HUES64 (cell line): ENCODE measurements around the gene OSBPL2.

Experiments used
- H3K27ac ChIP-seq: 2 replicates; pipeline ENCODE4 v1.7.0; 2013; ENCODE audit warnings: low read depth, low read length, inconsistent platforms
- H3K27me3 ChIP-seq: 2 replicates; pipeline ENCODE4 v1.6.1; 2013; ENCODE audit warnings: mild to moderate bottlenecking, low read length; ENCODE audit not compliant: insufficient read depth
- H3K36me3 ChIP-seq: 2 replicates; pipeline ENCODE4 v1.6.1; 2013; ENCODE audit warnings: mild to moderate bottlenecking, low read length; ENCODE audit not compliant: insufficient read depth
- H3K4me1 ChIP-seq: 2 replicates; pipeline ENCODE4 v1.6.1; 2013; ENCODE audit warnings: mild to moderate bottlenecking, low read length, moderate library complexity; ENCODE audit not compliant: insufficient read depth
- H3K4me3 ChIP-seq: 2 replicates; pipeline ENCODE4 v1.5.1; 2013; ENCODE audit warnings: mild to moderate bottlenecking, low read length, moderate library complexity
- H3K9ac ChIP-seq: 2 replicates; pipeline ENCODE4 v1.6.1; 2013; ENCODE audit warnings: mild to moderate bottlenecking, low read depth, low read length
- H3K9me3 ChIP-seq: 2 replicates; pipeline ENCODE4 v1.6.1; 2013; ENCODE audit warnings: low read depth, low read length; ENCODE audit not compliant: insufficient read depth
- WGBS: fragments of 150-250, 120-280 bp; methylation state at CpG from one replicate; pipeline ENCODE4 v1.1.7; 2013; ENCODE audit warnings: missing lambda C conversion rate; 5-methylcytosine and 5-hydroxymethylcytosine counted together

Gene OSBPL2

DNA sequence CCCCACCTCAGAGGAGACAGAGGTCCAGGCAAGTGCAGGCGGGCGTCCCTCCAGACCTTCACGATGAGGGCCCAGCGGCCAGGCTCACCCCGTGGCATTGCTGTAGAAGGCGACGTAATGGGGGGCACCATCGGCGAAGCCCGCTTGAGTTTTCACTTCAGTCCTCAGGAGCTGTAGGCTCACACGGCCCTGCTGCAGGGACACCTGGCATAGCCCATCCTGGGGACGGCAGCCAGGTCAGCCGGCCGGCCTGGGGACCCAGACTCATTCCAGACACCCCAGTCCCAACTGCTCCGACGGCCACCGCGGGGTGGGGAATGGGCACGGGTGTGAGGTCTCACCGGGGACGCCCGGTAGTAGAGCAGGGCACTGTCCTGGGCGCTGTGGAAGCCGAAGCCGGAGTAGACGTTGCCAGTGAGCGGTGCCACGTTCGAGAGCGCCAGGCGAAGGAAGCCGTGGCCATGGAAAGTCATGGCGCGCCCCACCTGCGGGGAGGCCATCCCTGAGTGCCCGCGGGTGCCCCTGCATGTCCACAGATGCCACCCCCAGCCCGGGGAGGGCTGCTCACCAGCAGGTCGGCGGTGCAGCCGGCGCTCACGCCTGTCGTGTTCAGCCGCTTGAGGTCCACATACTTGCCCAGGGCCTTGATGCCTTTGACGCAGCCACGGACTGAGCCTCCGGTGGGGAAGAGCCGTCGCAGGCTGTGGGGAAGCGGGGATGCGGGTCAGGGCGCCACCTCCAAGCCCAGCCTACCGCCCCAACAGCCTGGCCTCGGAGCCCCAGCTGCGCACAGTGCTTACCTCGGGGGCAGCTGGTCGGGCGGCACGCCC, 73.7 kb downstream of the OSBPL2 start:
- no peaks in the 10 kb centered on the region for H3K9me3 ChIP-seq
- no peak overlapping the region for H3K27ac ChIP-seq
- H3K36me3 ChIP-seq: peaks cover 97% of the 10 kb centered on the region
- H3K4me1 ChIP-seq: no peaks in the 10 kb centered on the region
- no peak overlapping the region for H3K4me3 ChIP-seq
- no peaks in the 10 kb centered on the region for H3K27me3 ChIP-seq
- WGBS: 96% methylated on average over 60 of the region's 60 CpGs
- H3K9ac ChIP-seq: no peak overlapping the region

DNA sequence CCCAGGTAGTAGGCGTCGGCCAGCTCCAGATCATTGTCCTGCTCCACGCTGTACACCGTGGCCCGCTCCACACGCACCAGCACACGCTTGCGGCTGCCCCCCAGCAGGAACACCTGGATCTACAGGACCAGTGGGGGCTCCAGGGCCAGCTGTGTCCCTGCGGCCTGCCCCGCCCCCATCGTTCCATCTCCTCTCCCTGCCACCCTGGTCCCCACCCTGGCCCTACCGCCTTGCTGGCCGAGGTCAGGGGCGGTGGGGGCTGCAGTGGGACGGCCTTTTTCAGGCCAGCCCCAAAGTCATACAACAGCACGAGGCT, 74.3 kb downstream of the OSBPL2 start:
- no peaks in the 10 kb centered on the region; the same call in 1 of the 2 replicates for H3K9me3 ChIP-seq
- H3K27ac ChIP-seq: no peak overlapping the region
- no peak overlapping the region for H3K9ac ChIP-seq
- H3K4me3 ChIP-seq: no peak overlapping the region
- H3K27me3 ChIP-seq: no peaks in the 10 kb centered on the region
- WGBS: 96% methylated on average over 16 of the region's 16 CpGs
- H3K36me3 ChIP-seq: peaks cover 97% of the 10 kb centered on the region
- H3K4me1 ChIP-seq: no peaks in the 10 kb centered on the region

DNA sequence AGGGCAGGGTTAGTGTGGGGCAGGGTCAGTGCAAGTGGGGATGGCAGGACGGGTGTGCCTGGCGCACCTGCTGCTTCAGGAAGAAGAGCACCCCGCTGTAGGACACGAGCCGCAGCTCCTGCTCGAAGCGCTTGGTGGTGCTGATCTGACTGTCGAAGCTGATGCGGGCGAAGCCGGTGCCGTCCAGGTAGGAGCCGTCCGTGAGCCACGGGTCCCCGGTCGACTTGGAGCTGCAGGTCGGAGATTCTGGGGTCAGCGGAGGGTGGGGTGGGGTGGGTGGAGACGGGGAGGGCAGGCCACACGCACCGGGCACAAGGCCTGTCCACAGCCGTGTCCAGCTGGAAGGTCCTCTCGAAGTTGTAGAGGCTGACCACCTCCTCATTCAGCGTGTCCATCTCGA, 74.7 kb downstream of the OSBPL2 start:
- Histone ChIP-seq H3K9ac (no peak overlapping the region), H3K27me3 (no peaks in the 10 kb centered on the region), H3K36me3 (peaks cover 94% of the 10 kb centered on the region), H3K4me1 (no peaks in the 10 kb centered on the region), H3K4me3 (no peak overlapping the region), H3K9me3 (no peaks in the 10 kb centered on the region; the same call in 1 of the 2 replicates), H3K27ac (no peak overlapping the region)
- WGBS: 96% methylated on average over 26 of the region's 26 CpGs

DNA sequence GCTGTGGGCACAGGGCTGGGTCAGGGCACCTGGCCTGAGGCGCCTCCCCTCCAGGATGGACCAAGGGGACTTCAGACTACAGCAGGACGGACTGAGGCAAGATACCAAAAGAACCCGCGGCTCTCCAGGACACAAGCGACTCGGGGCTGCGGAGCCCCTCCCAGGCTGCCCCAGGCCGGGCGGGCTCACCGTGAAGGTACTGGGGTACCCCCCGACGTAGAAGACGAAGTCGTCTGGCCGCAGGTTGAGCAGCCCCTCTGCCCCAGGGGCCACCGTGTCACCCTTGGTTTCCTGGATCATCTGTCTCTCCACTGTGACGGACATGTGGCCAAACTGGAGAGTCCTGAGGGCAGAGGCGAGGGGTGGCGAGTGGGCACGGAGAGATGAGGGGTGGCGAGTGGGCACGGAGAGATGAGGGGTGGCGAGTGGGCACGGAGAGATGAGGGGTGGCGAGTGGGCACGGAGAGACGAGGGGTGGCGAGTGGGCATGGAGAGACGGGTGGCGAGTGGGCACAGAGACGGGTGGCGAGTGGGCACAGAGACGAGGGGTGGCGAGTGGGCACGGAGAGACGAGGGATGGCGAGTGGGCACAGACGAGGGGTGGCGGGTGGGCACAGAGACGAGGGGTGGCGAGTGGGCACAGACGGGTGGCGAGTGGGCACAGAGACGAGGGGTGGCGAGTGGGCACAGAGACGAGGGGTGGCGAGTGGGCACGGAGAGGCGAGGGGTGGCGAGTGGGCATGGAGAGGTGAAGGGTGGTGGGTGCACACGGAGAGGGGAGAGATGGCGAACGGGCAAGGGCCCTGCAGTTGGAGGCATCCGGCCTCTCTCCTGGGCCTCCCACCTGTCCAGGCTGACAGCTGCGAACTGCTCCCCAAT, 75.4 kb downstream of the OSBPL2 start:
- H3K4me3 ChIP-seq: no peak overlapping the region
- WGBS: 96% methylated on average over 55 of the region's 55 CpGs
- no peak overlapping the region for H3K9ac ChIP-seq
- H3K27me3 ChIP-seq: no peaks in the 10 kb centered on the region
- no peak overlapping the region for H3K27ac ChIP-seq
- peaks cover 92% of the 10 kb centered on the region for H3K36me3 ChIP-seq
- H3K4me1 ChIP-seq: no peaks in the 10 kb centered on the region
- no peaks in the 10 kb centered on the region; the same call in 1 of the 2 replicates for H3K9me3 ChIP-seq

DNA sequence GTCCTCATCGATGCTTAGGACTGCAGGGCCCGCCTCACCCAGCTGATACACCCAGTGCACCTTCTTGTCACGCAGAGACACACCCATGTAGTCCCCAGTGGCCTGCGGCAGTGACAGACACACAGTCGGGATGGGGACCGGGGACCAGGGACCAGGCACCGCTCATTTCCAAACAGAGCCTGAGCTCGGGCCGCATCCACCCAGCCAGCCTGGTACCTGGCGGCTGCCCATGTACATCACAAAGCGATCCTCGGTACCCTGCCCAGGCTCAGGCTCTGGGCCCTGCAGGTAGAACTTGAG, 76.0 kb downstream of the OSBPL2 start:
- Histone ChIP-seq H3K9ac (no peak overlapping the region), H3K4me1 (no peaks in the 10 kb centered on the region), H3K27ac (no peak overlapping the region), H3K4me3 (no peak overlapping the region), H3K9me3 (no peaks in the 10 kb centered on the region; the same call in 1 of the 2 replicates), H3K27me3 (no peaks in the 10 kb centered on the region), H3K36me3 (peaks cover 92% of the 10 kb centered on the region)
- 96% methylated on average over 12 of the region's 12 CpGs for WGBS

DNA sequence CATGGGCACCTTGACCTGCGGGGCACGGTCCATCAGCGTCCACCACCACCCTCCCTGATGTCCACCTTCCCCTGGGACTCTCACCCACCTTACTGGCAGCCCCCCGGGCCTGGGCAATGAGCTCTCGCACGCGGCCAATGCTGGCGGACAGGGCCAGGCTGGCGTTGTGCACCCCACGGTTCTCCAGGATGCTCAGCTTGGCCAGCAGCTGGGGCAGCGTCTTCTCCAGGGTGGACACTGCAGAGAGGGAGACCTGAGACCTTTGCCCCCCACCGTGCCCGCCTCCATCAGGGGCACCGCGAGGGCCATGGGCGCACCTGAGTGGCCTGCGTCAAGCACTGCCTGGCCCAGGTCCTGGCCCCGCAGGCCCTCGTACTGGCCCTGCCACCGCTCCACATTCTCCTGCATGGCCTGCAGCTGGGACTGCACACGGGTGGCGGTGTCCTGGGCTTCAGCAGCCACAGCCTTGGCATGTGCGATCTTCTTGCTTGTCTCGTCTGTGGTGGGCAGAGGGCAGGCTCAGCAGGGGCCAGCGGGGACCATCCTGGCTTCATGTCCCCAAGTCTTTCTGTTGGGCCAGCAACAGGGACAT, 76.5 kb downstream of the OSBPL2 start:
- Histone ChIP-seq H3K9me3 (no peaks in the 10 kb centered on the region; the same call in 1 of the 2 replicates), H3K4me3 (no peak overlapping the region), H3K4me1 (no peaks in the 10 kb centered on the region), H3K27me3 (no peaks in the 10 kb centered on the region), H3K9ac (no peak overlapping the region), H3K27ac (no peak overlapping the region), H3K36me3 (peaks cover 94% of the 10 kb centered on the region)
- 96% methylated on average over 25 of the region's 25 CpGs for WGBS

DNA sequence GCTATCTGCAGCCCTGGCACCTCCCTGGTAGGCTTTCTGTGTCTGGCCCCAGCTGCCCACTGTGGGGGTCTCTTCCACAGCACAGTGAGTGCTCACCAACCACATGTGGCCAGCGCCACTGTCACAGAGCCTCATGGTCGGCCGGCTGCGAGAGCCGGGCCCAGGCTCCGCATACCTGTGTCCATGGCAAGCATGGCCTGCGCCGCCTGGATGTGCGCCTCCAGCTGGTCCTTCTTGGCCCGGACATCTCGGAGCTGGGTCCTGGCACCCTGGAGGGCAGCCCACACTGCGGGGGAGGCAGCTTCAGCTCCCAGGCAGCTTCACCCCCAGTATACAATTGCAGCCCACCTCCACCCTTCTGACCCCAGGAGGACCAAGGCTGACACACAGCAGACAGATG, 77.5 kb downstream of the OSBPL2 start:
- H3K36me3 ChIP-seq: peaks cover 93% of the 10 kb centered on the region
- H3K27ac ChIP-seq: no peak overlapping the region
- H3K27me3 ChIP-seq: no peaks in the 10 kb centered on the region
- no peaks in the 10 kb centered on the region for H3K4me1 ChIP-seq
- no peak overlapping the region for H3K4me3 ChIP-seq
- no peak overlapping the region for H3K9ac ChIP-seq
- 95% methylated on average over 12 of the region's 12 CpGs for WGBS
- H3K9me3 ChIP-seq: no peaks in the 10 kb centered on the region; the same call in 1 of the 2 replicates

DNA sequence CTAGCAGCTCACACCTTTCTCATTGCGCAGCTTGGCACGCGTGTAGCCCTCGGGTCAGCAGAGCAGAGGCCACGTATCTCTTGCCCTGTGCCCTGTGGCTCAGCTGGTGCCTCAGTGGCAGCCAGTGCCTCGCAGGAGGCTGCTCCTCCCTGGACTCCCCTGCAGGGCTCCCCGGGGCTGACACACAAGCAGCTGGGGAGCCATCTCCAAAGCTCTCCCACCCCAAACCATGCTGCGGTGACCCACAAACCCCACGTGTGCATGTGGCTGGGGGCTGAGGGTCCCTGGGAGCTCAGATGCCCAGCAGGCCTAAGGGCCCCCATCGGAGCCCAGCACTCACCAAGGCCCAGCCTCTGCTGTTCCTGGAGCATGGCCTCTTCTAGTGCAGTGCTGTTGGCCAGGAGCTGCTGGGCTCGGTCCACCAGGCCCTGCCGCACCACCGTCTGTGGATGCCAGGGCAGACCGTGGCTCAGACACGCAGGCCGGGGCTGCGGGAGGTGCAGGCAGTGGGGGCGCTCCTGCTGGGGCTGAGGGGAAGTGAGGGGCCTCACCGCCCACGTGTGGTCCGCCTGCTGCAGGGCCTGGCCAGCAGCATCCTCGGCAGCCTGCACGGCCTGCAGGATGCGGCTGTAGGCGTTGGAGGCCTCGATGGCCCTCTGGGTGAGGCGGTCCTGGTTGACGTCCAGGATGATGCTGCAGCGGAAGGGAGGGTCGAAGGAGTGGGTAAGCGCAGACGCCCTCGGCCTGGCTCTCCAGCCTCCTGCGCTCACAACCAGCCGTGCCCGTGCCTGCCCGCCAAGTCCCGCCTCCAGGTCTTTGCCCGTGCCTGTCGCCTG, 78.2 kb downstream of the OSBPL2 start:
- Histone ChIP-seq H3K36me3 (peaks cover 86% of the 10 kb centered on the region), H3K27ac (no peak overlapping the region), H3K9me3 (no peaks in the 10 kb centered on the region; the same call in 1 of the 2 replicates), H3K27me3 (no peaks in the 10 kb centered on the region), H3K9ac (no peak overlapping the region), H3K4me1 (no peaks in the 10 kb centered on the region), H3K4me3 (no peak overlapping the region)
- 95% methylated on average over 40 of the region's 40 CpGs for WGBS

DNA sequence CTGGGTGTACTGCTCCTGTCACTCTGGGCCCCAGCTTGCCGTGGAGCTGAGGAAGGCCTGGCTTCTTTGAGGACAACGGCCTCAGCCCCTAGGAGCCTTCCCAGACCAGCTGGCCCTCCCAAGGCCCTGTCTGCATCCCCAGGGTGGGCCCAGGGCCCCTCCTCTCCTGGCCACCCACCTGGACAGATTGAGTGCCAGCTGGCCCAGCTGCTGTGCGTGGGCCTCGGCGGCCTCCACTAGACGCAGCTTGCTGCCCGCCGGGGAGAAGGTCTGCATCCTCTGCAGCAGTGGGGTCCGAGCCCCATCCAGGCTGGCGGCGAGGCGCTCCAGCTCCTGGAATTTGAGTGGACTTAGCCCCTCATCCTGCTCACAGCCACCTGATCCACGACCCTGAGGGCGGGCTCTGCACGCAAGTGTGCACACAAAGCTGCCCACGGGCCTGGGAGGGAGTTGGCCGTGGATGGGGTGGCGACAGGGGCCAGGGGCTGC, 78.9 kb downstream of the OSBPL2 start:
- Histone ChIP-seq H3K9me3 (no peaks in the 10 kb centered on the region; the same call in 1 of the 2 replicates), H3K27me3 (no peaks in the 10 kb centered on the region), H3K4me3 (no peak overlapping the region), H3K36me3 (peaks cover 86% of the 10 kb centered on the region), H3K4me1 (no peaks in the 10 kb centered on the region), H3K27ac (no peak overlapping the region), H3K9ac (no peak overlapping the region)
- WGBS: 90% methylated on average over 18 of the region's 18 CpGs

DNA sequence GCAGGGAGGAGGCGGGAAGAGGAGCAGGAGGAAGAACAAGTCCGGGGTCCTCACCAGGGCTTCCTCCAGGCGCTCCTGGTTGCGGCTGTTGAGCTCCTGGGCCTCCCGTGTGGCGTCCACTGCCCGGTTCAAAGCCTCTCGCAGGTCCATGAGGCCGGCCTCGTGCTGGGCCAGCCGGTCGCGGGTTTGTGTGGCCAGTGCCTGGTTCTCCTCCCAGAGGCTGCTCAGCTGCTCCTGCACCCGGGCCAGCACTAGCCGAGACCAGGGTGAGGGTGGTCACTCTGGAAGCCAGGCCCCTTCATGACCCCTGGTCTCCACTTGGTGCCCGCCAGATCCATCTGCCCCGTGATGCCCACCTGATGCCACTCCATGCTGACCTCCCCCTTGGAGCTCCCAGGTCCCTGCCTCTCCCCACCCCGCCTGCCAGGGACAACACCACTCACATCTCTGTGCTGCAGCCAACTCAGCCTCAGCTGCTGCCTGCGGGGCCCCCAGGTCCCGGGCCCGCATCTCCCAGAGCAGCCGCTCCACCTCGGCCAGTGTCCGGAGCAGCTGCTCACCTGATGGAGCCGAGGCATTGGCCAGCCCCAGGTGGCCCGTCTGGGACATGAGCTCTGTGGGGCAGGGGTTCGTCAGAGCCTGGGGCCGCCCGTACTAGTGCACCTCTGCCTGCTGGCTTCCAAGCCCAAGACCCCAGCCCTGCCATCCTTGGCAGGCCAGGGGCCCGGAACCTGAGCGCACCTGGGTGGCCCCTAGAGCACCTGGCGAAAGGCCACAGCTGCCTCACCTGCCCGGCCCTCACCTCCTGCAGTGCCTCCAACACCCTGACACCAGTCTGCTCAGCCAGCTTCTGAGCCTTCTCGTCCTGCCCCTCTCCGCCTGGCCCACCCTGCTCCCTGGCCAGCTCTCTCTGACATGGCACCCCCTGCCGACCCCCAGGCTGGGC, 80.4 kb downstream of the OSBPL2 start:
- 94% methylated on average over 36 of the region's 36 CpGs for WGBS
- H3K4me3 ChIP-seq: no peak overlapping the region
- H3K9me3 ChIP-seq: no peaks in the 10 kb centered on the region; the same call in 1 of the 2 replicates
- no peaks in the 10 kb centered on the region for H3K27me3 ChIP-seq
- no peak overlapping the region for H3K9ac ChIP-seq
- no peak overlapping the region for H3K27ac ChIP-seq
- no peaks in the 10 kb centered on the region for H3K4me1 ChIP-seq
- peaks cover 79% of the 10 kb centered on the region for H3K36me3 ChIP-seq
